HG03135 (cell line): ENCODE measurements around the gene FEZF1.

Experiments used
- ATAC-seq: cut with Tn5 transposase; IDR thresholded peaks from one replicate; pipeline ENCODE4 v1.9.1; 2021; ENCODE audit warnings: mild to moderate bottlenecking, moderate library complexity; ENCODE audit not compliant: unreplicated experiment

Gene FEZF1

DNA sequence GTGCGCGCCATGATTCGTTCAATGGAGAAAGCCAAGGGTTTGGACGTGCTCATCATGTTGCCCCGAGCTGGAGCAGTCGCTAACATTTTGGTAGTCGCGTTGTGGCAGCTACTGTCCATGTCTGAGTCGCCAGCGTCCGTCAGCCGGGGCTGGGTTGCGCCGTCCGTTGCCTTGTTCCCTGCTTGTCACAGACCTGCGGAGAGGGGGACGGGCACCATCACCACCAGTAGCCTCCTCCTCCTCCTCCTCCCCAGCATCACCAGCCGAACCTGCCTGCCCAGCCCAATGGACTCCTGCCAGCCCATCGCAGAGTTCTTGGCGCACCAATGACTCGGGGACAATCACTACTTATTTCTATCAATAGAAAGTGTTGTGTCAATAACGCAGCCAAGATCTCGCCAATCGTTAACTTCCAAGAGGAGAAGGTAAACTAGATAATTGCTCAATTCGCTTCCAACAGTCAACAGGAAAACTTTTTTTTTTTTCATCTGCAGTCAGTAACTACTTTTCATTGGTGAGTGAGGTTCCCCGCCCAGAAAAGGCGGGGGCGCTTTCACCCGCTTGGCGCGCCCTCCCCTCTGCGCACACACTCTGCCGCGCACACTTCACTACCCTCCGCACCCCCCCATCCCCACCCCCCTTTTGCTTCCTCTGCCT, at the start of gene FEZF1:
TSS of gene FEZF1 (minus strand) at position 432 of the 657 bp plus-strand sequence. CDS start at position 119, 313 bp downstream.
- ATAC-seq, result no peak

DNA sequence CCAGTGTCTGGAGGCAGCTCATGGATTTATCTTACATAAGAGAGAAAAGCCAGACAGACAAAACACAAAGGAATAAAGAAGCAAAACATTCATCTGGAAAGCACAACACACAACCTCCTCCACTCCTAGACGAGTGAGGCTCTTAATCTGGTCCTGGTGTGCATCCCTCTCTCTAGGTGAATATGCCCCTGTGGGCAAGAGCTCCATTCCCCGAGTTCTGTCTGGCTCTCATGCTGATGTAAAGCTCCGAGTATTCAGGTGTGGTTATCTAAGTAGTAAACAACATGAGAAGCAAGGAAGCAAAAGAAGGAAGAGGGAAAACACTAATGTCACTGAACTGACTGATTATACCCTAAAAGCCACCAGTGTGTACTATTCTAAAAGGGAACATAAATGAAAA, 47.9 kb upstream of the FEZF1 start:
- no peak for ATAC-seq

DNA sequence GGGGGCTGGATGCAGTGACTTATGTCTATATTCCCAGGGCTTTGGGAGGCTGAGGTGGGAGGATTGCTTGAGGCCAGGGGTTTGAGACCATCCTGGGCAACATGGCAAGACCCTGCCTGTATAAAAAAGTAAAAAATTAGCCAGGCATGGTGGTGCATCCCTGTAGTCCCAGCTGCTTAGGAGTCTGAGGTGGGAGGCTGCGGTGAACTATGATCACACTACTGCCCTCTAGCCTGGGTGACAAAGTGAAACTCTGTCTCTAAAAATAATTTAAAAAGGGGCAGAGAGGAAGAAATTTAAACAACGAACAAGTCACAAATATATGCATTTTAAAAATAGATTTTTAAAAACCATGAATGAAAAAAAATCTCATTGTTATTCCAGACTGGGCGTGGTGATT, 46.2 kb upstream of the FEZF1 start:
- no peak for ATAC-seq

DNA sequence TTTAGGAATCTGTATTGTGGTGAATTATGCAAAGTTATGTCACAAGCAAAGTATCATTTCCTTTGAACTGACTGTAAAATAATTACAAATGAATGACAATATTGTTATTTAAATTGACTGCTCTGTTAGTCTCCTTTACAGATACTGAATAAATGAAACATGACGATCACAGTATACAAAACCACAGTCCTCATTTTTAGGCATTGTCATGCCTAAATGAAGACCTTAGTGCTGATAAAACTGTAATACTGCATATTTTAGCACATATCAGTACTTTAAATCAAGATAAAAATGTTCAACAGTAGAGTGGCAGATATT, 39.7 kb upstream of the FEZF1 start:
- ATAC-seq, result no peak

DNA sequence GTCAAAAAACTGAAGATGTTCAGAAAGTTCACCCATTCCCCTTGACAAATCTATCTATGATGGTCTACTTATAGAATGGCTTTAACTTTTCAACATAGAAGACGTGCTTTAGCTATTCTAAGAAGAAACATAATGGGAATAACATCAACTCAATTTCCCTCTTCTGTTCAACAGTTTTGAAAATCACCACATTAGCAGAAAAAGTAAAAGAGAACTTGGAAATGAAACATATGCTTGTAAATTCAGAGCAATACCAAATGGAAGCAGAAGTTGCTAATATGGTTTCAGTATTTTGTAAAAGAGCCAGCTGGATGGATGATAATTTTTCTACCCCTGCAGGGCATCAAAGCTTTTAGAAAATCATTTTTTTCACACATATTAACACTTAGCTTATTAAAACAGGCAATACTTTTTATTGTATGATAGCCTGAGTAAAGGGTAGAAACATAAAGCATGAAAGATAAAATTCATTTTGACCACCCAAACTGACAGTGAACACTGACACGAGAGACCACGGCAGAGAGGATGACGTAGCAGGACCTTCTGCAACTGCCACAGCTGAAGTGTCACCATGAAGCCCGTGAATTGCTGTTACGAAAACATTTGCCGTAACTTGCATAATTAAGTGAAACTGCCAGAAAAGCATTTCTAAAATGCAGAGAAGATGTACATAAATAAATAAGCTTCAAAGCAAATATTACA, 39.2 kb upstream of the FEZF1 start:
- no peak for ATAC-seq

DNA sequence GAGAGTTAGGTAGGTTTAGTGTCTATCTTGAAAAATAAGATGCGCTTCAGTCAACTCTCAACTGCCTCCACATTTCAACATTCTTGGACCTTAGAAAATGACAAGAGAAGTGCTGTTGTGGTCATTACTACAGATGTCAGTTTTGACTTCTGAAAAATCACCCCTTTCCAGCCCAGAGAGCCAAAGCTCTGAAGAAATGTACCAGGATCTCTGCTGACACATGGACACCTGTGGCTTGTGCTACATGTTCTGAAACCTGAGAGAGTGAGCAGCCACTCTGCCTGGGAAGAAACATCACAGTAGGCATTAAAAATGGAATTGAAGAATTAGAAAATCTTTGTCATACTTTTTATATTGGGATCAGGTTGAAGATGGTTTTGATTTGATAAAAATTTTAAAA, 35.9 kb upstream of the FEZF1 start:
- no peak for ATAC-seq

DNA sequence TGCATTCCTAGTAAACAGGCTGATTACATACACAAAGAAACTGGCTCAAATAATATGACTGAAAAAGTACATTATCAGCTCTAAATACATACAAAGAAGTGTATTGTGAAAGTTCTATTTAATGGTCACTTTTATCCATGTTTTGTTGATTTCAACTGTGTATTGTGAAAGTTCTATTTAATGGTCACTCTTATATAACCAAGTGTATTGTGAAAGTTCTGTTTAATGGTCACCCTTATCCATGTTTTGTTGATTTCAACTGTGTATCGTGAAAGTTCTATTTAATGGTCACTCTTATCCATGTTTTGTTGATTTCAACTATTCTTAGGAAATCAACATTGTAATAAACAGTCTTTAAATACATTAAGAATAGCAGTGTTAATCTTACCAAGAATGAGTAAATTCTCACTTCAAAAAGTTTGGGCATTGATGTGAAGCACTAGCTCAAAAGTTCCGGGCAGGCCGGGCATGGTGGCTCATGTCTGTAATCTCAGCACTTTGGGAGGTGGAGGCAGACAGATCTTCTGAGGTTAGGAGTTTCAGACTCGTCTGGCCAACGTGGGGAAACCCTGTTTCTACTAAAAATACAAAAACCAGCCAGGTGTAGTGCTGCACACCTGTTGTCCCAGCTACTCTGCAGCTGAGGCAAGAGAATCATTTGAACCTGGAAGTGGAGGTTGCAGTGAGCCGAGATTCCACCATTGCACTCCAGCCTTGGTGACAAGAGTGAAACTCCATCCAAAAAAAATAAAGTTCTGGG, 34.8 kb upstream of the FEZF1 start:
- no peak for ATAC-seq

DNA sequence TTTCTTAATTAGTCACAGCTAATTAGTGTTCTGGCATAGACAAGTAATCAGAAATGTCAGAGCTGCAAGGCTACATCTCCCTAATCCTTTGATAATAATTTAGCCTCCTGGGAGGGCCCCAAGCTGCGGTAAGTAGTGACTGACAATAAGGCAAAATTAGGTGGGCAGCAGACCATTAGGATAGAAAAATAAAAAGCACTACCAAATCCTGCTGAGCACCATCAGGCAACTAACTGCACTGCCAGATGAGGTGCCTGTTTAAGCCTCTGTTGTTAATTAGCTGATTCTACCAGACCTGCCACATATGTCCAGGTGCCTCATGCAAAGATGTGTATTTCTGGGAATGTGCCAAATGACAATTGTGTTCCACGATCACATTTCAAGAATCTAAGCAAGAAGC, 32.5 kb upstream of the FEZF1 start:
- no peak for ATAC-seq

DNA sequence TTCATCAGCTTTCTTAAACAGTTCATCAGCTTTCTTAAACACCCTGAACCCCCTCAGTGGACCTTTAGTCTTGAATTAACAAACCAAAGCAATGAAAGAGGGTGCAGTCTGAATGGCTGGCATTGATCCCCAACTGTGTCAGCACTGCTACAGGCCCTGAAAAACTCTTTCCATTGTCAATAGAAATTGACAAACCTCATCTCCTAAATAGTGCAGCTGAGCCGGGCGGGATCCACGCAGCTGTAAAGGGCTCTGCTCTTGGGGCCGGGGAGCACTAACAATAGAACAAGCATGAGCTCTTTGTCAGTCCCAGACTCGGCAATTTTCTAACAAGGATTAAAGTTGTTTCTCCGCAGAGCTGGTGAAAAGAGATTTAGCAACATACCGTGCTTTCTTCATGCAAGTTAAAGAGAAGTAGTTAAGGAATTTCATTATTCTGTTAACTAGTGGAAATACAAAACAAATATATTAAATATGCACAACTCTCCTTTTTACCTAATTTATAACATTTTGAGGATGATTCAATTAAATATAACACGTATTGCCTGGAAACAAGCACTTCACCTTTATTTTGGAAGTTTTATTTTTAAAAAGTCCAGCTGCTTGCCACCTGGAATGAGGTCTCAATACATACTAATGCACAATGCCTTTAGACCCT, 24.7 kb upstream of the FEZF1 start:
- no peak for ATAC-seq

DNA sequence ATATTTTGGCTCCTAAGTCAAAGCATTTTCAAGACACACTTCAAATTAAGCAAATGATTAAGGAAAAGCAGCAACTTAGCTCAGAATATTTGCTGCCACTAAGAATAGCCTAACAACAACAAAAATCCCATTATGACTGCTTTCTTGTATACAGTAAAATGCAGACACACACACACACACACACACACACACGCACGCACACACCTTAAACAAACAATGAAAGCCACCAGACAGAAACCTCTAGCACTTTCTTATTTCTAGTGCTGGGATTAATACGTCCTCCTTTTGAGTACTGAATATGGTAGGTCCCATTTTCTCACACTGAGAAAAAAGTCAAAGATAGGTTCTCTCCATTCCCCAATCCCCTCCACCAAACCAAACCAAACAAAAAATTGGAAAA, 23.4 kb upstream of the FEZF1 start:
- no peak for ATAC-seq

DNA sequence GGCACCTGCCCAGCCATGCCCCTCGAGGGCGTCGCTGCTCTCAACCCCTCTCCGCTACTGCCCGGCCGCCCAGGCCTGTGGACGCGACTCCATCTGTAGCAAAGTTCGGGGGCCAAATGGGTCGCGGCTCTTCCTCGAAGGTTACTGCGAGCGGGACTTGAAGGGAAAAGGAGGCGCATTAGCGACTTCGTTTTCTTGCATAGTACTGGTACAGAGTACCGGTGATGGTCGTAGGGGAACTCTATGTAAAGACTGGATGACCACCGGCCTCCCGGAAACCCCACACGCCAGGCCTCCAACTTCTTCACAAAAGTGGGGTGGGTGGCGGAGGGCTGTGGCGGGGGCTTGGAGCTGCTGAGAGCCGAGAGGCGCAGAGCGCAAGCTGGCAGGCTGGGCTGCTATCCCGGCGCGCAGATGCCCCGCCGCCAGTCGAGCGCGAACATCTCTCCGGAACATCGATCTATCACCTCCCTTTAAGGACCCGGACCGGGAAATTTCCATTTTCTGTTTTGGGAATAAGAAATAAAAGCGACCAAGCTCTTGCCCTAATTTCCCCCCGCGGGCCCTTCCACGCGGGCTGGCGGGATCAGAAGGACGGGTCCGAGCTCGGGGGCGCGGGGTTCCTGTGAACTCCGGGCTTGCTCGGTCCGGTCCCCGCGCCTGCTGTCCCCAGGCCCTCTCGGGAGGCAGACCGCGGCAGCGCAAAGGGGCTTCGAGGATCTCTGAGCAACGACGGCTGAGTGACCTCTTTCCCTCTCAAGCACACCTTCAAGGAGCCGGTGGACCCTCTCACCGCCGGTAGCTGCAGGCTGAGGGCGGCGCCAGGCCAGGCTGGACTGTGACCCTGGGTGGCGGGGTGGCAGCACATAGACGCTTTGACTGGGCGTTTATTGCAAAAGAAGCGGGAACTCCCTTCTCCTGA, 12.2 kb upstream of the FEZF1 start:
- no peak for ATAC-seq

DNA sequence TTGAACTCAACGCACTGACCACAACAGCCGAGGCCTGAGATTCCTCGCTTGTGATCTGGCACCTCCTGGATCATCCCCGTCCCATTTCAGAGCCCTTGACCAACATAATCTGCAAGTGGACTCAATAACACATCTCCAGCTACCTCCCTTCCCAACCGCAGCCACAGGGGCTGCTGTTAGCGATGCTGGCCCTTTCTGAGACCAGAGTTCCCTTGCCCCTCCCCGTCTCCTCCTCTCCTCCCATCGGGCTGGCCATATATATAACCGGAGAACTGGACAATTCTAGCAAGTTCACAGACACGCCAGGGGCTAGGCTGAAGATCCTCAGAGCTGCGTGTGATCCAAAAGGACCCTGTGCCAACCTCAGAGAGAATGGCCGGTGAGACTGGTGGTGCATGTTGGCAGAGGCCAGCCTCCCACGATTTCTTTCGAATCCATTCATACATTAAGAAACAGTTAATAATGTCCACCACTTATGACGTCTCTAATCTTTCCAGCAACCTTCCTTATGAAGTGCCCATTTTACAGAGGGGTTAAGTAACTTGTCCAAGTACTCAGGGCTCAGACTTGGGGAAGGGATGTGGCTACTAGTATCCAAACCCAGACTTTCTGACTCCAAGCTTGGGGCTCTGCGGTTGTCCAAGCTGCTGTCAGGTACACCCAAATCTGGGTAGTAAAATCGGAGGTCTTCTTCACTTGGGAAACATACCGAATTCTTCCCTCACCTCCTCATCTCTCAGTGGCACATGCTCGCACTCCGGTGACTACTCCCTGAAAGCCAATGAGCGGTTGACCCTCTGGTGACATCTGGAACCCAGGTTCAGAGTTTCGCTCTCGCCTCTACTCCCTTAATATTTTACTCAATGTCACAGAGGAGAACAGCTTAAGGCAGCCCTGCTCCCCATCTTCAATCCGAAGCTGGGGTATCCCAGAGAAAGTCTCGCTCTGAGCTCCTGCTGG, 11.2 kb upstream of the FEZF1 start:
- no peak for ATAC-seq

DNA sequence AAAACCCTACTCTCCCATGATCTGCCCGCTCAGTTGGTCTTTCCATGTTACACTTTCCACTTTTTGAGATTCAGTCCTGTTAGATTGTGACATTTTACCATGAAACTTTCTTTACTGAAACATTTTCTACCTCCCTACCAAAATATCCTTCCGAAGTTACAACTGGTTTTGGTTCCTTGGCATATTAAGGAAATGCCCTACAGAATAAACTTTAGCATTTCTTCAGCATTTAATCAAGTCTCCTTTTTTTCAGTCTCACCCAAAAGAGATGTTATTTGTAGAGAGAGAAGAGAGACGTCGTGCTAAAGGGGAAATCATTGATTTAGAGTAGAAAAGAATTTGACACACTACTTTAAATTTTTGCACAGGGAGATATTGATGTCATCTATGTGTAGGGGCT, 9.7 kb upstream of the FEZF1 start:
- ATAC-seq, result no peak

DNA sequence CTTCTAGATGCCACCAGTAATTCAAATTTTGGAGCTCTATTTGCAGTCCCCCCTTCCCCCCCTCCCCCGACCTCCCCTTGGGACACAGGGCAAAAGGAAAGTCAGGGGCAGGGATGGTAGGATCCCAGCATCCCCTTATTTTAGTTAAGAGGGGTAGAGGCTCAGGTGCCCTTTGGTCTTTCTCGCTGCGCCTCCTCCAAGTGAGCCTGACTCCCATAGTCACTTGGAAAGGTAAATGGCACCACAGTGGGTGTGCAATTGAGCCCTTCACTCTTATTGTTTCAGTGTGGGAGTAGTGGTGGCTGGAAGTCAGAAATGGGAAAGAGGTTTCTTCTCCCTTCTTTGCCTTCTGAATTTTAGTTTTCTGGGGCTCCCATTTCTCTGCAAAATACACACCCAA, 8.2 kb upstream of the FEZF1 start:
- ATAC-seq, result no peak

DNA sequence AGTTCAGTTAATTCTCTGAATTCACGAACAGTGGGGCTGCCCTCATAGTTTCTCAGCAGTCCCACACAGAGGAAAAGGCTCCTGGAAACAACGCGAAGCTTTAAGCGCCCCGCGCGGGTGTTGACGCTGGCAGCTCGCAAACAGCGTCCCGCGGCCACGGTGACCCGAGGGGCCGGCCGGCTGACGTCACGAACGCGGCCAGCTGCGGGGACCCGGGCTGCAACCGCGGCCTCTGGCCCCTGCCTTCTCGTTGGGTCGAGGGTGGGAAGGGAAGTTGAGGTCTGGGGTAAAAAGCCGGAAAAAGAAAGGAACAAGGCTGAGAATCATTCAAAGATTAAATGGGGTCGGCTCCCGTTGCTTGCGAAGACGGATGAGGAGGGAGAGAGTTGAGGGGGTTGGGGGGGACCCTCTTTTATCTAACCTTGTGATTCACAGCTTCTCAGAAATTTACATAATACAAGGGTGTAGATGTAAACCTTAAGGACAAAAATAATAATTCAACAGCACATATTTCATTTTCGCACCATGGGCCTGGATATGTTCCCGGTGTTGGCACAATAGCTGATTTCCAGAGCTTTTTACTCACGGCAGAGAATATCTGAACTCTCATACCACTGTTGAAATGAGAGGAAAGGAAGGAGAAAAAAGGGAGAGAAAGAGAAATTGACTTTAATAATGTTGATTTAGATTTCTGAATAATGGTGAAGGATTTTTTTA, 7.3 kb upstream of the FEZF1 start:
- ATAC-seq, result no peak

DNA sequence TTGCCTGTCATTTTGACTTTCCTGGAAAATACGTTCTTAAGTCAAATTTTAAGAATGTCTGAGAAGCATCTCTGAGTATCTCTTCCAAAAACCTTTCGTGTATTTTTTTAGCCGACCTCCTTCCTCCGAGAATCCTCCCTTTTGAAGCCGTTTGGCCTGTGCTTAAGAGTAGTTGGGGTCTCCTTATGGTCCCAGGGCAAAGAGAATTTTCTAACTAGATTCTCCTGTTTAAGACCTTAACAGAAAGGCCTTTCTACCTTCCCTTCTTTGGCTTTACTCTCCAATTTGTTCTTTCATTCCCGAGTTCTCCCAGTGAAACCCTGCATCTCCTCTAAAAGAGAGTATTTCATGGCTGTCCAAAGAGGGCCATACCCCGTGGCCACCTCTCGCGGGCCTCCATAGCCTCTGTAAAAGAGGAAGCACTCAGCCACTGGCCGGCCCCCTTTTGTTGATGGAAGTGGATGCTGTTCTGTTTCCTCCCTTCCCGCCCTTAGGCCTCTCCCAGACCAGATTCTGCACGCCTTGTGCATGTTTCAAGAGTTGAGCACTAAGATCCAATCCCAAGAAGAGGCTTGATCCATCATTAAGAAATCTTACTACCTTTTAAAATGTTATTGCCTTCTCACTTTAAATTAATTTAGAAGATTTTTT, 6.6 kb upstream of the FEZF1 start:
- no peak for ATAC-seq

DNA sequence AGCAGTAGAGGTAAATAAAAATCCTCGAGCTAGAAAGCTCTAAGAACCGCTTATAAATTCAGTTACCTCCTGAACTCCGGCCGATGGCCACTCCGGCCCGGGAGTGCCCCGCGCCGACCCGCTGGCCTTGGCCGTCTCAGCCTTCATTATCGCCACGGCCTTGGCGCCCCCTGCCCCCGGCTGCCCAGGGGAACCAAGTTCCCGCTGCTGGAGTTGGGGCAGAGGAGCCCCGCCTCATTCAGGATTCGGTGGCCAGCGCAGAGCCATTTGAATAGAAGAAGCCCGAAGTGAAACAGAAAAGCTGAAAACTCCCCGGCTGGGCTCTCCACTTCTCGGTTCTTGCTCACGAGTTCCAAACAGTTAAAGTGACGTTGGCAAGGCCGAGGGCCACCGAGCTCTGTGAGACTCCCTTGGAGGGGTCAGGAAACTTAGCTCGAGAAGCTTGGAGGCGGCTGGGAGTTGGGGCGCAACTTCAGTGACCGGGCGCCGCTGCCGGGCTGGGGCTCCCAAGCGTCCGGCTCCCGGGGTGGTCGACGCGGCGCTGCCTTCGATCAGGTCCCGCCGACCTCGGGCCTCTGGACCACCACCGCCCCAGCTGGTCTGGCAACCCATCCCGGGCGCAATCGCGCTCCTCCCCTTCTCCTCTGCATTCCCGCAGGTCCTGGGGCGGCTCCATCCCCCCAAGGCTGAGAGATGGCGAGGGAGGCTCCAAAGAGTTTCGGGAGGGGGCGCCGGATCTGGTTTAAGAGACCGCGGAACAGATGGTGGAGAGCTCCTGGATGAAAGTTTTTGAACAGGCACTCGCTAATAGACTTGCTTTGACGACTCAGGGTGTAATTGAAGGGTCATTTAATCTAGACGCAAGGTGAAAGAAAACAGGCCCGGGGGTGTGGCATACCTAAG, 5.8 kb upstream of the FEZF1 start:
- no peak for ATAC-seq
